ENCODE measurements around the gene RNF149.
A peak's percentile ranks its signal among the peaks of the same experiment; 100 is the strongest.
"Not testable (repeated sequence)": the region's sequence is repeated elsewhere in the genome, so short reads cannot be mapped to it uniquely, and the experiment has no call there.

Gene RNF149

DNA sequence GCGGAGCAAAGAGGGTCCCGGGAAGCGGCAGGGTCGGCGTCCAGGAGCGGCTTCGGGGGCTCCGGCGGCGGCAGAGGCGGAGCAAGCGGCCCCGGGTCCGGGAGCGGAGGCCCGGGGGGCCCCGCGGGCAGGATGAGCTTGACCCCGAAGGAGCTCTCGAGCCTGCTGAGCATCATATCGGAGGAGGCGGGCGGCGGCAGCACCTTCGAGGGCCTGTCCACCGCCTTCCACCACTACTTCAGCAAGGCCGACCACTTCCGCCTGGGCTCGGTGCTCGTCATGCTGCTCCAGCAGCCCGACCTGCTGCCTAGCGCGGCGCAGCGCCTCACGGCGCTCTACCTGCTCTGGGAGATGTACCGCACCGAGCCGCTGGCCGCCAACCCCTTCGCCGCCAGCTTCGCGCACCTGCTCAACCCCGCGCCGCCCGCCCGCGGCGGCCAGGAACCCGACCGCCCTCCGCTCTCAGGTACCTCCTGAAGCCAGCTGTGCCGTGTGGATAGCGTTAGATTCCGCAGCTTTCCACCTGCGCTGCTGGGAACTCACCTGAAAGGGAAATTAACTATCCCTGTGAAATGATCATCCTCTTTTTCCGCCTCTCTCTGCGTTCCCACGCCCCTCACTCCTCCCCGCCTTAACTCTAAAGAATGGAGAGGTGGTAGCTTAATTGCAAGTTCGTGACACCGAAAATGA, 55.3 kb downstream of the RNF149 start:
- DNase-seq: peak; percentile 75

DNA sequence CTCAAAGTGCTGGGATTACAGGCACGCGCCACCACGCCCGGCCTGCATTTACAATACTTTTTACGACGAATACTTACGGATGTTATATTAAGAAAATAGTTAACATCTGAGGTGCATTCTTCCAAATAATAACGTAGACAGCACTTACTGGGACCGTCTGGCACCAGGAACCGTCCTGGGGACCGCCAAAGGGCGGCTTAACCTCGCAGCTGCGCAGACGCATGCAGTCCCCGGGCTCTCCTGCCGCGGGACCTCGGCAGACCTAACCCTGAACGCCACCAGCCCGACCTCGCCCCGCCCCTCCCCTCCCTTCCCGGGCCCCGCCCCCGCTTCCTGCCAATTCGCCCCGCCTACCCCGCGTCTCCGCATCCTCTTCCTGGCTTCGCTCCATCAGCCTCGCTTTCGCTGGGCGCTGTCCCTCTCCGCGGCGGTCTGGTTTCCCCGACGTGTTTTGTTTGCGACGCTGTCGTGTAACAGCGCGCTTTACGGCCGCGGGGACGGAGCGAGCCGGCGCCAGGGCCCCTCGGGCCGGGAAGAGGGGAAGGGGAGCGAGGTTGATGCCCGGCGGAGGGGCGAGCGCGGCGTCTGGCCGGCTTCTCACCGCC, 56.0 kb downstream of the RNF149 start, which contains the start of gene CNOT11:
Gene CNOT11 (plus strand): TSS at position 479 of the 605 bp plus-strand sequence. CDS start 79 bp downstream, at position 558.
- DNase-seq: peak; percentile 99

DNA sequence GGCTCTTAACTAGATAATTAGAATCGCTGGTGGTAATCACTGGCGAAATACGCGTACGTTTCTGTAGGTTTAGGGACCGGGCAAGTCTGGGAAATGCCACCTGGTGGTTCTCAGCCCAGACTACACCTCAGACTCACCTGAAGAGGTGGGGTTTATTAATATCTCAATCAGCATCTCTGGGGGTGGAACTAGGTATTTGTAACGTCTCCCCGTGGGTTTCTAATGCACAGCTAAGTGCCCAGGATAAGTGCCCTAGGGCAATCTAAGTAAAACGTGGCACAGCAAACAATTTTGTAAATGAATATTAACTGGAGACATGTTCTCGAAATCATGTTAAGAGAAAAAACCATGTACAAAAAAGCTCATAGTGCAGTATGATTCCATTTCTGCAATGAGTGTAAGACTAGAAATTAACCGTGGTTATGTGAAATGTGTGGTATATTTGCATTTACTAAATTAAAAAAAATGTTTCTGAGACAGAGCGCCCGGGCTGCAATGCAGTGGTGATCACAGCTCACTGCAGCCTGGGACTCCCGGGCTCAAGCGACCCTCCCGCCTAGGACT, 56.6 kb downstream of the RNF149 start:
- DNase-seq: peak; percentile 66

DNA sequence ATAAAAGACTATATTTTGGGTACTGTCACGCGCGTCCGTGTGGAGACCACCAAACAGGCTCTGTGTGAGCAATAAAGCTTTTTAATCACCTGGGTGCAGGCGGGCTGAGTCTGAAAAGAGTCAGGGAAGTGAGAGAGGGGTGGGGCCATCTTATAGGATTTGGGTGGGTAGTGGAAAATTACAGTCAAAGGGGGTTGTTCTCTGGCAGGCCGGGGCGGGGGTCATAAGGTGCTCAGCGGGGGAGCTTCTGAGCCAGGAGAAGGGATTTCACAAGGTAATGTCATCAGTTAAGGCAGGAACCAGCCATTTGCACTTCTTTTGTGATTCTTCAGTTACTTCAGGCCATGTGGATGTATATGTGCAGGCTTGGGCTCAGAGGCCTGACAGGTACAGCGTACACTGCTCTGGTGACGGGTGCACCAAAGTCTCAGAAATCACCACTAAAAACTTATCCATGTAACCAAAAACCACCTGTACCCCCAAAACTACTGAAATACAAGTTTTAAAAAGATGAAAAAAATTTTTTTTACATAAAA, 57.2 kb downstream of the RNF149 start:
- DNase-seq: not testable (repeated sequence)

DNA sequence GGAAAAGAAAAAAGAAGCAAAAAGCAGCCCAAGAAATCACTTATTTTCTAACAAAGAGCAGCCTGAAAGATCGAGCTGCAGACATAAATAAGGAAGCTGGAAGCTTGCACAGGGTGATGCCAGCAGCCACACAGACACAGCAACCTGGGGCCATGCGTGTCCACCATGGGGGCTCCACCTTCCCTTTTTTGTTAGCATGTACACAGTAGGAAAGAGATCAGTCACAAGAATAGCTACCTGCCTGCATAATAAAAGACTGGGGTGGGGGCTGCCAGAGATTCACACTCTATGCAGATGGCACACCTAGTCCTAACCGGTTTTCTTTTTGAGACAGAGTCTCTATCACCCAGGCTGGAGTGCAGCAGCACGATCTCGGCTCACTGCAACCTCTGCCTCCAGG, 58.7 kb downstream of the RNF149 start:
- no peak for DNase-seq

DNA sequence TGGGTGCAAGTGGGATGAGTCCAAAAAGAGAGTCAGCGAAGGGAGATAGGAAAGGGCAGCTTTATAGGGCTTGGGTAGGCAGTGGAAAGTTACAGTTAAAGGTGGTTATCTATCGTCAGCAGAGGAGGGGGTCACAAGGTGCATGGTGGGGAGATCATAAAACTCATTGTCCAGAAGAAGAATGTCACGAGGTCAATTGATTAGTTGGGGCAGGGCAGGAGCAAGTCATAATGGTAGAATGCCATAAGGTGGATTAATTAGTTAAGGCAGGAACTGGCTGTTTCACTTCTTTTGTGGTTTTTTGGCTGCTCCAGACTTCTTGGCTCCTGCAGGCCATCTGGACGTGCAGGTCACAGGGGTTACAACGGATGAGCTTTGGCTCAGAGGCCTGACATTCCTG, 59.7 kb downstream of the RNF149 start:
- DNase-seq: not testable (repeated sequence)

DNA sequence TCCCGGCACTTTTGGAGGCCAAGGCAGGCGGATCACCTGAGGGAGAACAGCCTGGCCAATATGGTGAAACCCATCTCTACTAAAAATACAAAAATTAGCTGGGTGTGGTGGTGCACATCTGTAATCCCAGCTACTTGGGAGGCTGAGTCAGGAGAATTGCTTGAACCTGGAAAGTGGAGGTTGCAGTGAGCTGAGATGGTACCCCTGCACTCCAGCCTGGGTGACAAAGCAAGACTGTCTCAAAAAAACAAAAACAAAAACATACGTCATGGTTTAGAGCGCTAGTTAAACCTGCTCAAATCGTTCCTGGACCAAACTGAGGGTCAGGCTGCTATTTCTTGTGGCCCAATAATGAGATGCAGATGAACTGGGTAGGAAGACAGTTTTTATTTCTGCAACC, 63.0 kb downstream of the RNF149 start:
- DNase-seq: not testable (repeated sequence)

DNA sequence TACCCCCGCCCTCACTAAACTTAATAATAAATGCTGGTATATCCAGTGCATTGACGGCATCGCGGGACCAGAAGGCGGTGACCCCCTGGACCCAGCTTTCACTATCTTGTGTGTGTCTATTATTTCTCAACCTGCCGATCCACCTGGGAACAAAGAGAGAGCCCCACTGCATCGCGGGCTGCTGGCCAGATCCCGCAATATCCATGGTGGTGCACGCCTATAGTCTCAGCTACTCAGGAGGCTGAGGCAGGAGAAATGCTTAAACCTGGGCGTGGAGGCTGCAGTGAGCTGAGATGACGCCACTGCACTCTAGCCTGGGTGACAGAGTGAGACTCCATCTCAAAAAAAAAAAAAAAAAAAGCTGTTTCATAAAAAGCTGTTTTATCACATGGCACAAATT, 63.6 kb downstream of the RNF149 start:
- not testable (repeated sequence) for DNase-seq

DNA sequence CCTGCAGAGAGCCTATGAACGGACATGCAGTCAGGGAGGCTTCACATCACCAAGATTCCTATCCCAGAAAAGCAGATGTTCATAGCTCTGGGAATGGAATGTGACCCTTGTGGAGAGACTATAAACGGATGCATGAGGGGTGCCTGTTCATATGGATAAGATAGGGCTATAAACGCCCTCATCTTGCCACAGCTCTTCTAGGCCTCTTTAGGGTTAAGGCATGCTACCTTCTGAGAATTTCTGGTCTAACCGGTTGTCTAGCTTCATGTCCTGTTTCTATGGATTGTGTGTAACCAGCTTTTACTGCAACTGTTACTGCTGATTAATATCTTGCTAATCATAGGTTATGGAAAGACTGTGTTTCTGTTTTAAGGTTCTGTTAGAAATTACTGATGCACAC, 64.1 kb downstream of the RNF149 start:
- not testable (repeated sequence) for DNase-seq

DNA sequence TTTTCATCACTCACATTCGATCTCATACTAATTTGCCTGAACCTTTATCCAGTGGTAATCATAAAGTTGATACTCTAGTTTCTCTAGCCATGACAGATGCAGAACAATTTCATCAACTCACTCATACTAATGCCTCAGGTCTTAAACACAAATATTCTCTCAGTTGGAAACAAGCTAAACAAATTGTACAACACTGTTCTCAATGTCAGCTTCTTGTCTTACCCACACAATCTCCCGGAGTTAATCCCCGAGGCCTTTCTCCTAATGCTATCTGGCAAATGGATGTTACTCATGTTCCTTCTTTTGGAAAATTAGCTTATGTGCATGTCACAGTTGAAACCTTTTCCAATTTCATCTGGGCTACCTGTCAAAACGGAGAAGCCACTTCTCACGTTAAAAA, 67.3 kb downstream of the RNF149 start:
- no peak for DNase-seq

DNA sequence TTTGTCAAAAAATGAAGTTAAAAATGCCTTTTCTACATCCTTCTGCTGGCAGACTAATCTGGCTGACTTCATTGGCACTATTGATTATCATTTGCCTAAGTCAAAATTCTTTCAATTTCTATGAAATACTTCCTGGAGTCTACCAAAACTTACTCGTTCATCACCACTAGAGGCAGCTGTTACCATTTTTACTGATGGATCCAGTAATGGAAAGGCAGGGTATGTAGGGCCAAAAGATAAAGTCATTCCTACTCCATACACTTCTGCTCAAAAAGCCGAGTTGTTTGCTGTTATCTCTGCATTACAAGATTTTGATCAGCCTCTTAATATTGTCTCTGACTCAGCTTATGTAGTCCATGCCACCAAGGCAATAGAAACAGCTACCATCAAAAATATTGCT, 67.8 kb downstream of the RNF149 start:
- not testable (repeated sequence) for DNase-seq

DNA sequence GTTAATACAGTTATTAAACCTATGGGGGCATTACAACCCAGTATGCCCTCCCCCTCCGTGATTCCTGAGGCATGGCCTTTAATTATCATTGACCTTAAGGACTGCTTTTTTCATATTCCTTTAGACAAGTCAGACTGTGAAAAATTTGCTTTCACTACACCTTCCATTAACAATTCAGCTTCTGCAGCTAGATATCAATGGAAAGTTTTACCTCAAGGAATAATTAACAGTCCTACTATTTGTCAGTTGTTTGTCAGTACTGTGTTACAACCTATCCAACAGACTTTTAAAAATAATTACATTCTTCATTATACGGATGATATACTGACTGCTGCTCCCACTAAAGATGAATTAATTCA, 68.8 kb downstream of the RNF149 start:
- not testable (repeated sequence) for DNase-seq

DNA sequence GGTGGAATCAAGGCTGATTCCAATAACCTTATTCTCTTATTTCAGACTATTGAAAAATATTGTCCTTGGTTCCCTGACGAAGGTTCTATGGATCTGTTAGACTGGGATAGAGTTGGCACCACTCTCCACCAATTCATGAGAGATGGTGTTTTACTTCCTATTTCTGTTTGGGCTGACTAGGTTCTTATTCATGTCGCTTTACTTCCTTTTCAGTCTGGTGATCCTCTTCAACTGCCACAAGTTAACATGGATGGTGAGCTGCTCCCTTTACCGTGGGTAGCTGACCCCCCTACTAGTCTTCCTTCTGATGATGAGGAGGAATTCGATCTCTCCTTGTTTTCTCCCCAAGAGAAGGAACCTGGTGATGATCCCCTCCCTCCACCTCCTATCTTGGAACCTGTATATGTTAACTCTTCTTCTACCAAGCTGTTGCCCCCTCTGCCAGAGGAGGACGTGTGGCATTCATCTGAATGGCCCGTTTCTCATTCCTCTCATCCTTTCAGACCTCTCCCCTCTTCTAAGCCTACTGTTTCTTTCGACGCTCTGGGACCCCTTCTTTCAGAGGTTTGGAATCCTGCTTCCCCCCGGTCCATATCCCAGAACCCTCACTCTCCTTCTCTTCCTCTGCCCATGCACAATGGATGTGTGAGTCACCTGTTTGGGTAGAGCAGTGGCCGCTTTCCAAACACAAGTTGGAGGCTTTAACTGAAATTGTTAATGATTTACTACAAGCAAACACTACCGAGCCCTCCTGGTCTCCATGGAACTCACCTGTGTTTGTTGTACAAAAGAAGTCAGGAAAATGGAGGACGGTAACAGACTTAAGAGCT, 69.4 kb downstream of the RNF149 start:
- no peak for DNase-seq

DNA sequence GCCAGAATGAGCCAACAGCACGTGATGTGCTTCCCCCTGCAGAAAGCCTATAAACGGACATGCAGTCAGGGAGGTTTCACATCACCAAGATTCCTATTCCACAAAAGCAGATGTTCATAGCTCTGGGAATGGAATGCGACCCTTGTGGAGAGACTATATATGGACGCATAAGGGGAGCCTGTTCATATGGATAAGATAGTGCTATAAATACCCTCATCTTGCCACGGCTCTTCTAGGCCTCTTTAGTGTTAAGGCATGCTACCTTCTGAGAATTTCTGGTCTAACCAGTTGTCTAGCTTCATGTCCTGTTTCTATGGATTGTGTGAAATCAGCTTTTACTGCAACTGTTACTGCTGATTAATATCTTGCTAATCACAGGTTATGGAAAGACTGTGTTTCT, 70.6 kb downstream of the RNF149 start:
- DNase-seq: not testable (repeated sequence)

DNA sequence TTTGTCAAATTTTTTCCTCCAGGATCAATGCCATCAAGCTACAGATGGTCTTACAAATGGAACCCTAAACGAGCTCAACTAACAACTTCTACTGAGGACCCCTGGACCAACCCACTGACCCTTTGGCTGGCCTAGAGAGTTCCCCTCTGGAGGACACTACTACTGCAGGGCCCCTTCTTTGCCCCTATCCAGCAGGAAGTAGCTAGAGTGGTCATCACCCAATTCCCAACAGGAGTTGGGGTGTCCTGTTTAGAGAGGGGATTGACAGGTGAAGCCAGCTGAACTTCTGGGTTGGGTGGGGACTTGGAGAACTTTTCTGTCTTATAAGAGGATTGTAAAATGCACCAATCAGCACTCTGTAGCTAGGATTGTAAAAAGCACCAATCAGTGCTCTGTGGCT, 72.5 kb downstream of the RNF149 start:
- DNase-seq: not testable (repeated sequence)

DNA sequence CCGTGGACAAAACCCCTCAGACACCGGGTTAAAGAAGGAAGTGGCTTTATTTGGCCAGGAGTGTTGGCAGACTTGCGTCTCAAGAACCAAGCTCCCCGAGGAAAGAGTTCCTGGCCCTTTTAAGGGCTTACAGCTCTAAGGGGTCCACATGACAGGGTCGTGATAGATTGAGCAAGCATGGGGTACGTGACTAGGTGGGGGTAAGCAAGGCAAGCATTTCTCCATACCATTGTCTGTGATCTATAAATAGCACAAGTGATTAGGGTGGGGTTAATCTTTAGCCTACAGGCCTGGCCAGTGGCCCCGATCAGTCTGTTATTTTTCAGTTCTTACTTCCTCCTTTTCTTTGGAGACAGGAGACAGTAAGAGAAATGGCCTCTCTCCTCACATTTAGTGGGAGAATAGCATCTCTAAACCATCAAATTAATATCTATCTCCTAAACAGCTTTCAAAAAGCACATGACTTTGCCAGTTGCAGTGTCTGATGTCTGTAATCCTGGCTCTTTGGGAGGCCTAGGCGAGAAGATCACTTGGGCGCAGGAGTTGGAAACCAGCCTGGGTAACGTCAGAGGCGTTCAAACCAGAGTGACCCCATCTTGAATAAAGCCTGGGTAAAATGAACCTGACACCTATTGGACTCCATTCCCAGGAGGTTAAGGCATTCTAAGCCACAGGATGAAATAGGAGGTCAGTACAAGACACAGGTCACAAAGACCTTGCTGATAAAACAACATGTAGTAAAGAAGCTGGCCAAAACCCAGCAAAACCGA, 74.1 kb downstream of the RNF149 start:
- no peak for DNase-seq

DNA sequence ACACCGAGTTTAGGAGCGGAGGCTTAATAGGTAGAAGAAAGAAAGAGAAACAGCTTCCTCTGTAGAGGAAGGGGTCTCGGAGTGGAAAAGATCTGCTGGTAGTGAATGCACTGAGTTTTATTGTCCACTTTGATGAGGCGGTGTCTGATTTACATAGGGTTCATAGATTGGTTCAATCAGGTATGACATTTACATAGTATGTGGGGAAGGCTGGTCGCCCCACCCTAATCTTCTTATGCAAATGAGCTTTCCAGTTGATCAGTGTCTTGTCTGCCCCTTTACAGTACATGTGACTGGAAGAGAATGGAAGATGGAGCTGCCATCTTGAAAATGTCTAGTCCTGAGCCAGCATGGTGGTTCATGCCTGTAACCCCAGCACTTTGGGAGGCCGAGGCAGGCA, 75.7 kb downstream of the RNF149 start:
- DNase-seq: no peak

DNA sequence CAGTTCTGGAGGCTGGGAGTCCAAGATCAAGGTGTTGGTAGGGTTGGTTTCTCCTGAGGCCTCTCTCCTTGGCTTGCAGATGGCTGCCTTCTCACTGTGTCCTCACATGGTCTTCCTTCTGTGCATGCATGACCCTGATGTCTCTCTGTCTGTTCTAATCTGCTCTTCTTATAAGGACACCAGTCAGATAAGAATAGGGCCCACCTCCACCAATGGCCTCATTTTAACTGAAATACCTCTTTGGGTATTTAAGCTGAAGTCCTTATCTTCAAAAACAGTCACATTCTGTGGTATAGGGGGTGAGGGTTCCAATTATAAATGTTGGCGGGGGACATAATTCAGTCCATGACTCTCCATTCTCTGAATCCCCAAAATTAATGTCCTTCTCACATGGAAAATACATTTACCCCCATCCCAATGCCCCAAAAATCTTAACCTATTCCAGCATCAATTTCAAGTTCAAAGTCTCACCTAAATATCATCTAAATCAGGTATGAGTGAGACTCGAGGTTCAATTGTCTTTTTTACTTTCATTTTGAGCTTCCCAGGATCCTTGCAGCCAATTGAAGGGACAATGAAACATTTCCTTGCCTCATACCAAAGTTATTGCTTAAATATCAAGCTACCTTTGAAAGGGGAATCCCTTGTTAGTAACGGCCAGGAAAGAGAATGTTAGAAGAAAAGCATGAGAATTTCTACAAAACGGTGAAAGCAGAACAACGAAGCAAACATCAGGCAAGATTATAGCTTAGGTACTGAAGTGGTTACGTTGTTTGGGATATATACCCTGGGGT, 76.4 kb downstream of the RNF149 start:
- DNase-seq: no peak

DNA sequence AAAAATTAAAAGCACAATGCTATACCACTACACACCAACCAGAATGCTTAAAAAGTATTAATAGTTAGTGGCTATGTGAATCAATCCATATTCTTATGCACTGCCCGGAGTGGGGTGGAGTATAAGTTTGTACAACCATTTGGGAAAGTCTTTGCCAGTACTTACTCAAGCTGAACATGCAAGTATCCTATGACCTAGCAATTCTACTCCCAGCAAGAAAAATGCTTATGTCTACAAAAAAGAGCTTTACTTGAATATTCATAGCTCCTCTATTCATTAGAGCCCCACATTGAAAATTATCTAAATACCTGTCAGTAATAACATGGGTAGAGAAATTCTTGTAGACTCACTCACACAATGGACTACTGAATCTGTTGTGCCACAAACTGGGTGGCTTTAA, 77.3 kb downstream of the RNF149 start:
- no peak for DNase-seq

DNA sequence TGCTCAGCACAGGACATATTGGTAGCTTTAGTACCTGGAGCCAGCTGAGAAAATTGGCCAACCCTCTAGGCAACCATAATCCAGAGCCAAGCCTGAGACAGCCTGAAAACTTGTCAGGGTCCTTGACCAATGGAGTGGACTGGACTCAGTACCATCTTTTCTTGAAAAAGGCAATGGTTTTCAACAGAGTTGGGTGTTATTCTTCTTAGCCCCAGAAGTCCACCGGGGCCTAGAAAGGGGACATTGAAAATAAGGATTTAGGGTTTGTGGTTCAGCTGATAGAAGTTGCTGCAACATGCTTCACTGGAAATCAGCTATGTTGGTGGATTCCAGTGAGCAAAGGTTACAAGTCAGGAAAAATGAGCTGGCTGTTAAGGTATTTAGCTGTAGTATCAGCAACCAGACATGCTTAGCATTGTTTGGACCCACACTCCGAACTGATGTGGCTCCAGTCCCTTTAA, 77.9 kb downstream of the RNF149 start:
- no peak for DNase-seq

Data from stimulated activated naive CD4-positive, alpha-beta T cell treated with Interleukin-2 at 50 U/mL for 16 hours (primary cell).